Panc1 (cell line): Measurements from ENCODE around the gene SOX11. TPM values are rescaled to one million over a fixed set of nuclear protein-coding genes. Genes with fewer than 3 reads are reported as not detected.

ENCODE experiments used
- ATAC-seq: fragments of 200-7000 bp; cut with Tn5 transposase; 2 replicates; pipeline ENCODE4 v1.9.1; 2020; ENCODE audit warnings: mild to moderate bottlenecking, moderate library complexity
- BruUV-seq: library from RNA; stranded (reverse); fragments of 400-500 nt; replicated peaks from 2 replicates; lab custom pipeline; 2021; lab: Mats Ljungman, UMichigan
- CTCF ChIA-PET: fragments of 300-600 bp; sonication (Branson Sonifier 250); formaldehyde crosslinking; loops from one replicate; lab custom pipeline; 2022; ENCODE audit warnings: antibody characterized with exemption; lab: Charles Lee
- POLR2A ChIA-PET: fragments of 300-600 bp; sonication (Branson Sonifier 250); formaldehyde crosslinking; loops from one replicate; lab custom pipeline; 2022; ENCODE audit warnings: antibody characterized with exemption; lab: Charles Lee
- DNase-seq: peaks from one replicate; pipeline ENCODE4 v3.0.0-alpha.2; 2010; ENCODE audit warnings: low read depth, low spot score
- H3K27ac ChIP-seq: 2 replicates; pipeline ENCODE4 v1.5.1; 2011; ENCODE audit warnings: mild to moderate bottlenecking, low read length, inconsistent platforms
- H3K27me3 ChIP-seq: fragments of 200-500 bp; sonication (Bioruptor generic); 2 replicates; pipeline ENCODE4 v1.6.0; 2014; ENCODE audit warnings: low read length, inconsistent platforms; ENCODE audit not compliant: control insufficient read depth, insufficient read depth
- H3K36me3 ChIP-seq: fragments of 200-500 bp; sonication (Bioruptor generic); 2 replicates; pipeline ENCODE4 v1.5.1; 2014; ENCODE audit warnings: inconsistent platforms, mild to moderate bottlenecking, low read length, moderate library complexity; ENCODE audit not compliant: control insufficient read depth, insufficient read depth
- H3K4me1 ChIP-seq: 2 replicates; pipeline ENCODE4 v1.5.1; 2011; ENCODE audit warnings: inconsistent platforms, mild to moderate bottlenecking, low read length, moderate library complexity; ENCODE audit not compliant: control insufficient read depth, insufficient read depth
- H3K4me3 ChIP-seq, 2 experiments: 2 replicates each; pipeline ENCODE4 v1.5.1; 2011 to 2012; ENCODE audit warnings: low read depth in 2 of 2, low read length in 2 of 2, mild to moderate bottlenecking in 2 of 2, inconsistent platforms in 1 of 2, moderate library complexity in 1 of 2
- H3K9me3 ChIP-seq: fragments of 200-500 bp; sonication (Bioruptor generic); 2 replicates; pipeline ENCODE4 v1.5.1; 2014; ENCODE audit warnings: low read depth, mild to moderate bottlenecking, inconsistent platforms, low read length, moderate library complexity; ENCODE audit not compliant: control insufficient read depth, insufficient read depth
- POLR2AphosphoS5 ChIP-seq: IDR thresholded peaks from 2 replicates; pipeline ENCODE4 v1.6.1; 2012; ENCODE audit warnings: mild to moderate bottlenecking, low read depth, low read length, moderate library complexity
- SIN3A ChIP-seq: IDR thresholded peaks from 2 replicates; pipeline ENCODE4 v1.6.1; 2012; ENCODE audit warnings: low read depth, mild to moderate bottlenecking, low read length, moderate library complexity, borderline replicate concordance; ENCODE audit not compliant: insufficient read depth
- TCF7L2 ChIP-seq: IDR thresholded peaks from 2 replicates; pipeline ENCODE4 v1.6.1; 2011; ENCODE audit warnings: mild to moderate bottlenecking, low read depth, low read length, inconsistent platforms
- in situ Hi-C: cut with HindIII; loops from 2 replicates; pipeline ENCODE4 v1.10.0; 2016; ENCODE audit warnings: low sequenced_read_pairs, low pct_unique_long_range_greater_than_20kb
- intact Hi-C: fragments of 100-400 bp; cut with micrococcal nuclease; formaldehyde crosslinking; loops from one replicate; pipeline ENCODE4 v1.10.0; 2022; ENCODE audit not compliant: unreplicated experiment
- total RNA-seq: library from RNA; stranded (reverse); gene quantifications from one replicate; pipeline ENCODE4 v1.2.1, GENCODE V29; 2021; ENCODE audit not compliant: unreplicated experiment
- TF ChIP-seq, protein P1 (sequence below): fragments of 450-650 bp; IDR thresholded peaks from 2 replicates; pipeline ENCODE4 v1.5.1; 2017; ENCODE audit warnings: mild to moderate bottlenecking
- TF ChIP-seq, protein P2 (sequence below), 2 experiments: IDR thresholded peaks; 2 replicates each; pipeline ENCODE4 v1.6.1; 2011 to 2012; ENCODE audit warnings: low read depth in 2 of 2, control low read depth in 1 of 2, low read length in 1 of 2, mild to moderate bottlenecking in 1 of 2, moderate library complexity in 1 of 2; ENCODE audit not compliant: insufficient read depth in 1 of 2

Gene SOX11
- total RNA-seq, 1 experiment from 2014 or later, result not detected

DNA sequence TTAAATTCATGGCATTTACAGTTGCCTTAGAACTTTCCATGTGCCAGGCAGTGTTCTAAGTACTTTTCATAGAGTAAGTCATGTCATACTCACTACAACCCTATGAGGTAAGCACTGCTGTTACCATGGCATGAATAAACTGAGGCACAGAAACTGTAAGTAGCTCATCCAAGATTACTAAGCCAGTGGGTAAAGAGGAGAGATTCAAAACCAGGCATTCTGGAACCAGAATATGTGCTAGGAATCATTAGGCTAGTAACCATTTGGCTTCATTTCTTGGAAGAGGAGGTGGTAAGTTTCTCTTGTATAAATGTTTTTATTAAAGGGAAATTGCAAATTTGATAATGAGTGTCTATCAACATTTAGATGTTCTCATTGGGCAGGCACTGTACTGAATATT lies 35.1 kb downstream of the SOX11 start:
- BruUV-seq, result no TSS peak
- DNase-seq, result no peak
- POLR2A ChIA-PET, result no interaction called here

GRCh38 chr2:5729416-5729815 lies 37.2 kb downstream of the SOX11 start:
- CTCF ChIA-PET, result no interaction called here
- intact Hi-C loops (no loop called here), in situ Hi-C loops (no loop called here)
- Histone ChIP-seq H3K4me1 (no peaks in the 10 kb centered on the region), H3K4me3 (no peak overlapping the region), H3K27me3 (no peaks in the 10 kb centered on the region), H3K36me3 (no peaks in the 10 kb centered on the region), H3K27ac (no peak overlapping the region), H3K9me3 (no peaks in the 10 kb centered on the region)
- no peak for ATAC-seq
- DNase-seq, result no peak
- POLR2A ChIA-PET, result no interaction called here
- no peak for TF ChIP-seq TCF7L2
- TF ChIP-seq, protein P1, sequence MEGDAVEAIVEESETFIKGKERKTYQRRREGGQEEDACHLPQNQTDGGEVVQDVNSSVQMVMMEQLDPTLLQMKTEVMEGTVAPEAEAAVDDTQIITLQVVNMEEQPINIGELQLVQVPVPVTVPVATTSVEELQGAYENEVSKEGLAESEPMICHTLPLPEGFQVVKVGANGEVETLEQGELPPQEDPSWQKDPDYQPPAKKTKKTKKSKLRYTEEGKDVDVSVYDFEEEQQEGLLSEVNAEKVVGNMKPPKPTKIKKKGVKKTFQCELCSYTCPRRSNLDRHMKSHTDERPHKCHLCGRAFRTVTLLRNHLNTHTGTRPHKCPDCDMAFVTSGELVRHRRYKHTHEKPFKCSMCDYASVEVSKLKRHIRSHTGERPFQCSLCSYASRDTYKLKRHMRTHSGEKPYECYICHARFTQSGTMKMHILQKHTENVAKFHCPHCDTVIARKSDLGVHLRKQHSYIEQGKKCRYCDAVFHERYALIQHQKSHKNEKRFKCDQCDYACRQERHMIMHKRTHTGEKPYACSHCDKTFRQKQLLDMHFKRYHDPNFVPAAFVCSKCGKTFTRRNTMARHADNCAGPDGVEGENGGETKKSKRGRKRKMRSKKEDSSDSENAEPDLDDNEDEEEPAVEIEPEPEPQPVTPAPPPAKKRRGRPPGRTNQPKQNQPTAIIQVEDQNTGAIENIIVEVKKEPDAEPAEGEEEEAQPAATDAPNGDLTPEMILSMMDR, result no peak
- TF ChIP-seq SIN3A, result no peak
- TF ChIP-seq, protein P2, sequence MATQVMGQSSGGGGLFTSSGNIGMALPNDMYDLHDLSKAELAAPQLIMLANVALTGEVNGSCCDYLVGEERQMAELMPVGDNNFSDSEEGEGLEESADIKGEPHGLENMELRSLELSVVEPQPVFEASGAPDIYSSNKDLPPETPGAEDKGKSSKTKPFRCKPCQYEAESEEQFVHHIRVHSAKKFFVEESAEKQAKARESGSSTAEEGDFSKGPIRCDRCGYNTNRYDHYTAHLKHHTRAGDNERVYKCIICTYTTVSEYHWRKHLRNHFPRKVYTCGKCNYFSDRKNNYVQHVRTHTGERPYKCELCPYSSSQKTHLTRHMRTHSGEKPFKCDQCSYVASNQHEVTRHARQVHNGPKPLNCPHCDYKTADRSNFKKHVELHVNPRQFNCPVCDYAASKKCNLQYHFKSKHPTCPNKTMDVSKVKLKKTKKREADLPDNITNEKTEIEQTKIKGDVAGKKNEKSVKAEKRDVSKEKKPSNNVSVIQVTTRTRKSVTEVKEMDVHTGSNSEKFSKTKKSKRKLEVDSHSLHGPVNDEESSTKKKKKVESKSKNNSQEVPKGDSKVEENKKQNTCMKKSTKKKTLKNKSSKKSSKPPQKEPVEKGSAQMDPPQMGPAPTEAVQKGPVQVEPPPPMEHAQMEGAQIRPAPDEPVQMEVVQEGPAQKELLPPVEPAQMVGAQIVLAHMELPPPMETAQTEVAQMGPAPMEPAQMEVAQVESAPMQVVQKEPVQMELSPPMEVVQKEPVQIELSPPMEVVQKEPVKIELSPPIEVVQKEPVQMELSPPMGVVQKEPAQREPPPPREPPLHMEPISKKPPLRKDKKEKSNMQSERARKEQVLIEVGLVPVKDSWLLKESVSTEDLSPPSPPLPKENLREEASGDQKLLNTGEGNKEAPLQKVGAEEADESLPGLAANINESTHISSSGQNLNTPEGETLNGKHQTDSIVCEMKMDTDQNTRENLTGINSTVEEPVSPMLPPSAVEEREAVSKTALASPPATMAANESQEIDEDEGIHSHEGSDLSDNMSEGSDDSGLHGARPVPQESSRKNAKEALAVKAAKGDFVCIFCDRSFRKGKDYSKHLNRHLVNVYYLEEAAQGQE (IDR thresholded peaks at IDR 0.05; ENCODE audit: insufficient read depth in 1 of 2, low read depth in 2 of 2, low read length in 1 of 2), result no peak
- TF ChIP-seq POLR2AphosphoS5, result no peak
- BruUV-seq, result no TSS peak

More for the DNA sequence above, 35.1 kb downstream of the SOX11 start:
- no peak for ATAC-seq
- no peaks in the 10 kb centered on the region for H3K4me1 ChIP-seq
- no peak overlapping the region for H3K27ac ChIP-seq
- intact Hi-C loops (no loop called here), in situ Hi-C loops (no loop called here)
- H3K27me3 ChIP-seq, result no peaks in the 10 kb centered on the region
- H3K36me3 ChIP-seq, result no peaks in the 10 kb centered on the region
- TF ChIP-seq POLR2AphosphoS5 (no peak), SIN3A (no peak), TCF7L2 (no peak)
- TF ChIP-seq, protein P2 (IDR thresholded peaks at IDR 0.05; ENCODE audit: insufficient read depth in 1 of 2, low read depth in 2 of 2, low read length in 1 of 2), result no peak
- TF ChIP-seq, protein P1, result no peak
- no peak overlapping the region for H3K4me3 ChIP-seq
- H3K9me3 ChIP-seq, result no peaks in the 10 kb centered on the region
- CTCF ChIA-PET, result no interaction called here
